ENCODE results near the gene CTNNA3. TPM values are rescaled to one million over a fixed set of nuclear protein-coding genes. Genes with fewer than 3 reads are reported as not detected.

CTNNA3 gene
- total and polyA plus RNA-seq, 2 of the 4 experiments (the other 2 are of a cell fraction) = 0.19 to 0.90 TPM

GRCh38 chr10:66552331-66552730 is 1143.7 kb downstream of the CTNNA3 start:
- Histone ChIP-seq H3K27me3 (ENCODE audit: control insufficient read depth, insufficient read depth, low read length) (no peaks in the 10 kb centered on the region), H2BK120ac (ENCODE audit: low read depth, low read length) (no peak overlapping the region), H4K5ac (ENCODE audit: low read depth, low read length) (no peak overlapping the region), H2BK15ac (ENCODE audit: low read depth, low read length) (no peak overlapping the region), H3K4me2 (ENCODE audit: low read depth, low read length) (no peak overlapping the region), H4K8ac (ENCODE audit: low read depth in 2 of 2, low read length in 2 of 2) (no peak overlapping the region), H3K9me3 (ENCODE audit: control insufficient read depth, insufficient read depth, low read length) (no peaks in the 10 kb centered on the region), H4K91ac (ENCODE audit: insufficient read depth, low read depth, low read length) (no peak overlapping the region), H3K9ac (ENCODE audit: low read depth, low read length) (no peak overlapping the region), H3K14ac (replicated peaks; ENCODE audit: low read depth, low read length) (no peak overlapping the region), H3K36me3 (ENCODE audit: control insufficient read depth, insufficient read depth, low read length) (no peaks in the 10 kb centered on the region), H2AFZ (replicated peaks; ENCODE audit: low read length, poor library complexity) (no peak overlapping the region), H4K20me1 (ENCODE audit: insufficient read depth, low read length) (no peaks in the 10 kb centered on the region), H2AK5ac (ENCODE audit: low read depth, low read length) (no peak overlapping the region), H2BK20ac (ENCODE audit: low read depth, low read length) (no peak overlapping the region), H3K9me1 (ENCODE audit: insufficient read depth, low read length) (no peaks in the 10 kb centered on the region), H3K79me1 (ENCODE audit: low read depth in 1 of 2, low read length in 2 of 2) (no peaks in the 10 kb centered on the region), H3K4ac (ENCODE audit: low read depth, low read length) (no peak overlapping the region), H3K27ac (ENCODE audit: insufficient read depth, low read length) (no peak overlapping the region), H3K23ac (ENCODE audit: low read depth, low read length) (no peak overlapping the region), H3K4me3 (ENCODE audit: insufficient read depth, low read depth, low read length) (no peak overlapping the region), H2BK5ac (ENCODE audit: low read depth, low read length, poor library complexity, severe bottlenecking) (no peak overlapping the region), H2AK9ac (replicated peaks; ENCODE audit: low read depth, low read length, poor library complexity) (no peak overlapping the region), H3K18ac (ENCODE audit: low read depth, low read length) (no peak overlapping the region), H3K4me1 (ENCODE audit: control insufficient read depth, insufficient read depth, low read length) (no peaks in the 10 kb centered on the region), H3K56ac (ENCODE audit: extremely low read depth, insufficient read depth, low read length) (no peak overlapping the region)
- ChIA-PET CTCF (interaction anchor here (0.7 kb wide), 1 partner anchor 62 kb away, joined by 7 read pairs; no protein-coding TSS in a partner anchor), POLR2A (ENCODE audit: unreplicated experiment) (no interaction called here)
- ATAC-seq (ENCODE audit: low read depth) (no peak), DNase-seq (no peak)
- TF ChIP-seq RAD21 (IDR thresholded peaks at IDR 0.05; ENCODE audit: low read length) (no peak), CTCF (conservative IDR thresholded peaks at IDR 0.05; ENCODE audit: low read depth, low read length) (no peak), FOS (IDR thresholded peaks at IDR 0.05; ENCODE audit: low read depth, low read length) (no peak), MAZ (IDR thresholded peaks at IDR 0.05; ENCODE audit: borderline replicate concordance, low read depth, low read length) (no peak), ELK1 (IDR thresholded peaks at IDR 0.05; ENCODE audit: borderline replicate concordance, low read depth, low read length) (no peak), CEBPB (IDR thresholded peaks at IDR 0.05; ENCODE audit: low read depth, low read length) (no peak), BHLHE40 (IDR thresholded peaks at IDR 0.05; ENCODE audit: low read depth, low read length) (no peak), MXI1 (IDR thresholded peaks at IDR 0.05; ENCODE audit: borderline replicate concordance, low read depth, low read length) (no peak), CHD1 (IDR thresholded peaks at IDR 0.05; ENCODE audit: low read depth, low read length) (no peak), NFE2L2 (IDR thresholded peaks at IDR 0.05; ENCODE audit: low read depth, low read length) (no peak), MAFK (IDR thresholded peaks at IDR 0.05; ENCODE audit: low read depth, low read length) (no peak), RCOR1 (IDR thresholded peaks at IDR 0.05; ENCODE audit: insufficient replicate concordance, low read length) (no peak), USF2 (IDR thresholded peaks at IDR 0.05; ENCODE audit: low read depth, low read length) (no peak), SMC3 (IDR thresholded peaks at IDR 0.05; ENCODE audit: low read depth, low read length) (no peak), RFX5 (IDR thresholded peaks at IDR 0.05; ENCODE audit: low read depth, low read length) (no peak), POLR2A (IDR thresholded peaks at IDR 0.05; ENCODE audit: low read depth, low read length) (no peak)
- in situ Hi-C loops (cut with MboI; ENCODE audit: low sequenced_read_pairs) (no loop called here), intact Hi-C loops (cut with micrococcal nuclease) (no loop called here), dilution Hi-C loops (cut with HindIII; ENCODE audit: low sequenced_read_pairs, unreplicated experiment) (no loop called here)
- BruUV-seq (replicated peaks) = no TSS peak
- no CpG with 5 or more reads among the region's 1 CpG for WGBS, 2 experiments (ENCODE audit: extremely low coverage in 2 of 2, insufficient read length in 1 of 2)
